ENCODE data around the gene SBK2. TPM values are rescaled to one million over a fixed set of nuclear protein-coding genes. Genes with fewer than 3 reads are reported as not detected.

Gene SBK2
- total and polyA plus RNA-seq, 9 of the 15 experiments (the other 6 are each of a cell fraction or from before 2014, with no cell fraction given): not detected

DNA sequence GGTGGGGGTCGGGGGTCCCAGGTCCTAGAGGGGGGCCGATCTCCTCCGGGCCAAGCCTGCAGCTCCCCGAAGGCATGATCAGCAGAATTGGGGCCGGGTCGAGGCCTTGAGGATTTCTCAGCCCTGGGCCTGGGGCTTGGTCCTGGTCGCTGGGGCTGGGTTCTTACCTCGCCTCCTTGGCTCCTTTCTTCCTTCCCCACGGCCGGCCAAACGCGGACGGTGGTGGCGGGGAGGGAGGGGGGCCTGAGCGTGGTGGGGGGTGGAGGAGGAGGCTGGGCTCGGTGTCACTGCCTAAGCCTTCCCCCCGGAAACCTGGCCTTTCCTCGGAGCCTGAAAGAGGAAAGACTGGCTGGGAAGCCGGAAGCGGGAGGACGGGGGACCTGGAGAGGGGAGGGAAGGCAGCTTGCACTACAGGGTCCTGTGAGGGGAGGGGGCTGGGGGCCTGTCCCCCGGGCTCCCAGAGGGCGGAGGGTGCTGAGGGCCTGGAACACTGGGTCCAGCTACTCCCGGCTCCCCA, 43.8 kb upstream of the SBK2 start, which contains the start of gene ZNF579 (continued):
- TF ChIP-seq E4F1 (CRISPR knock-in tag; IDR thresholded peaks at IDR 0.05; ENCODE audit: borderline replicate concordance) (no peak), GABPA (tag; conservative IDR thresholded peaks at IDR 0.05; ENCODE audit: low read depth) (peak; percentile 97), ETV1 (tag; conservative IDR thresholded peaks at IDR 0.05; ENCODE audit: low read depth) (peak; percentile 46), SNIP1 (IDR thresholded peaks at IDR 0.05; ENCODE audit: low read depth) (no peak), MCM7 (IDR thresholded peaks at IDR 0.05) (no peak), LEF1 (IDR thresholded peaks at IDR 0.05) (no peak), ID3 (CRISPR knock-in tag; IDR thresholded peaks at IDR 0.05) (no peak), ID3 (tag; IDR thresholded peaks at IDR 0.05) (no peak), LCOR (CRISPR knock-in tag; IDR thresholded peaks at IDR 0.05) (no peak), SAP30 (IDR thresholded peaks at IDR 0.05; ENCODE audit: borderline replicate concordance, insufficient read depth, low read depth, low read length, poor library complexity, severe bottlenecking) (no peak), E2F4 (CRISPR knock-in tag; IDR thresholded peaks at IDR 0.05; ENCODE audit: low read depth) (no peak), CREBBP (IDR thresholded peaks at IDR 0.05; ENCODE audit: low read depth, low read length) (no peak), CEBPB (tag; IDR thresholded peaks at IDR 0.05) (no peak), CREB1 (IDR thresholded peaks at IDR 0.05) (no peak), CREB1 (CRISPR knock-in tag; IDR thresholded peaks at IDR 0.05) (no peak), XRCC5 (IDR thresholded peaks at IDR 0.05; ENCODE audit: low read depth, low read length) (no peak), HLTF (IDR thresholded peaks at IDR 0.05) (no peak), ERF (CRISPR knock-in tag; IDR thresholded peaks at IDR 0.05) (no peak)
- TF ChIP-seq, protein P1, sequence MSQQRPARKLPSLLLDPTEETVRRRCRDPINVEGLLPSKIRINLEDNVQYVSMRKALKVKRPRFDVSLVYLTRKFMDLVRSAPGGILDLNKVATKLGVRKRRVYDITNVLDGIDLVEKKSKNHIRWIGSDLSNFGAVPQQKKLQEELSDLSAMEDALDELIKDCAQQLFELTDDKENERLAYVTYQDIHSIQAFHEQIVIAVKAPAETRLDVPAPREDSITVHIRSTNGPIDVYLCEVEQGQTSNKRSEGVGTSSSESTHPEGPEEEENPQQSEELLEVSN (IDR thresholded peaks at IDR 0.05; ENCODE audit: borderline replicate concordance in 1 of 2, extremely low read depth in 1 of 2, insufficient read depth in 1 of 2, insufficient read length in 1 of 2, low read depth in 1 of 2, low read length in 1 of 2, poor library complexity in 1 of 2, severe bottlenecking in 1 of 2): no peak
- TF ChIP-seq, protein P2, sequence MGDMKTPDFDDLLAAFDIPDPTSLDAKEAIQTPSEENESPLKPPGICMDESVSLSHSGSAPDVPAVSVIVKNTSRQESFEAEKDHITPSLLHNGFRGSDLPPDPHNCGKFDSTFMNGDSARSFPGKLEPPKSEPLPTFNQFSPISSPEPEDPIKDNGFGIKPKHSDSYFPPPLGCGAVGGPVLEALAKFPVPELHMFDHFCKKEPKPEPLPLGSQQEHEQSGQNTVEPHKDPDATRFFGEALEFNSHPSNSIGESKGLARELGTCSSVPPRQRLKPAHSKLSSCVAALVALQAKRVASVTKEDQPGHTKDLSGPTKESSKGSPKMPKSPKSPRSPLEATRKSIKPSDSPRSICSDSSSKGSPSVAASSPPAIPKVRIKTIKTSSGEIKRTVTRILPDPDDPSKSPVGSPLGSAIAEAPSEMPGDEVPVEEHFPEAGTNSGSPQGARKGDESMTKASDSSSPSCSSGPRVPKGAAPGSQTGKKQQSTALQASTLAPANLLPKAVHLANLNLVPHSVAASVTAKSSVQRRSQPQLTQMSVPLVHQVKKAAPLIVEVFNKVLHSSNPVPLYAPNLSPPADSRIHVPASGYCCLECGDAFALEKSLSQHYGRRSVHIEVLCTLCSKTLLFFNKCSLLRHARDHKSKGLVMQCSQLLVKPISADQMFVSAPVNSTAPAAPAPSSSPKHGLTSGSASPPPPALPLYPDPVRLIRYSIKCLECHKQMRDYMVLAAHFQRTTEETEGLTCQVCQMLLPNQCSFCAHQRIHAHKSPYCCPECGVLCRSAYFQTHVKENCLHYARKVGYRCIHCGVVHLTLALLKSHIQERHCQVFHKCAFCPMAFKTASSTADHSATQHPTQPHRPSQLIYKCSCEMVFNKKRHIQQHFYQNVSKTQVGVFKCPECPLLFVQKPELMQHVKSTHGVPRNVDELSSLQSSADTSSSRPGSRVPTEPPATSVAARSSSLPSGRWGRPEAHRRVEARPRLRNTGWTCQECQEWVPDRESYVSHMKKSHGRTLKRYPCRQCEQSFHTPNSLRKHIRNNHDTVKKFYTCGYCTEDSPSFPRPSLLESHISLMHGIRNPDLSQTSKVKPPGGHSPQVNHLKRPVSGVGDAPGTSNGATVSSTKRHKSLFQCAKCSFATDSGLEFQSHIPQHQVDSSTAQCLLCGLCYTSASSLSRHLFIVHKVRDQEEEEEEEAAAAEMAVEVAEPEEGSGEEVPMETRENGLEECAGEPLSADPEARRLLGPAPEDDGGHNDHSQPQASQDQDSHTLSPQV (IDR thresholded peaks at IDR 0.05): no peak
